GM10248 (cell line): ENCODE results near the gene ABCG2.

ENCODE experiments used
- CTCF ChIA-PET: fragments of 300-600 bp; sonication (Branson Sonifier 250); formaldehyde crosslinking; extraction: SDS; loops from one replicate; lab custom pipeline; 2021; ENCODE audit warnings: antibody characterized with exemption; lab: Yijun Ruan, JAX
- POLR2A ChIA-PET: fragments of 350-650 bp; sonication (Branson Sonifier 250); formaldehyde crosslinking; extraction: SDS; loops from one replicate; lab custom pipeline; 2020; ENCODE audit warnings: antibody characterized with exemption; lab: Yijun Ruan, JAX
- DNase-seq: peaks from one replicate; pipeline ENCODE4 v3.0.0; 2012; ENCODE audit errors: extremely low spot score
- TF ChIP-seq, protein P1 (sequence below): IDR thresholded peaks from 2 replicates; pipeline ENCODE4 v1.5.1; 2012; ENCODE audit warnings: mild to moderate bottlenecking, low read depth; ENCODE audit errors: extremely low read depth, missing control alignments, control extremely low read depth

Gene ABCG2

DNA sequence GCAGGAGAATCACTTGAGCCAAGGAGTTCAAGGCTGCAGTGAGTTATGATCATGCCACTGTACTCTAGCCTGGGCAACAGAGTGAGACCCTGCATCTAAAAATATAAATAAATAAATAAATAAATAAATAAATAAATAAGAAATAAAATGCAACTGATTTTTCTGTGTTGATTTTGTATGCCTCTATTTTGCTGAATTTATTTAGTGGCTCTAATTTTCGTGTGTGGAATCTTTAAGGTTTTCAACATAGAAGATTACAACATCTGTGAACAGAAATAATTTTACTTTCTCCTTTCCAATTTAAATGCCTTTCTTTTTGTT, 30.9 kb upstream of the ABCG2 start:
- ChIA-PET CTCF (interaction anchor here (0.6 to 1.4 kb wide), 3 partner anchors 23 to 799 kb away, joined by 3 to 4 read pairs (median 3); partner anchors contain the start of gene HSD17B11), POLR2A (no interaction called here)
- no peak for DNase-seq
- TF ChIP-seq, protein P1, sequence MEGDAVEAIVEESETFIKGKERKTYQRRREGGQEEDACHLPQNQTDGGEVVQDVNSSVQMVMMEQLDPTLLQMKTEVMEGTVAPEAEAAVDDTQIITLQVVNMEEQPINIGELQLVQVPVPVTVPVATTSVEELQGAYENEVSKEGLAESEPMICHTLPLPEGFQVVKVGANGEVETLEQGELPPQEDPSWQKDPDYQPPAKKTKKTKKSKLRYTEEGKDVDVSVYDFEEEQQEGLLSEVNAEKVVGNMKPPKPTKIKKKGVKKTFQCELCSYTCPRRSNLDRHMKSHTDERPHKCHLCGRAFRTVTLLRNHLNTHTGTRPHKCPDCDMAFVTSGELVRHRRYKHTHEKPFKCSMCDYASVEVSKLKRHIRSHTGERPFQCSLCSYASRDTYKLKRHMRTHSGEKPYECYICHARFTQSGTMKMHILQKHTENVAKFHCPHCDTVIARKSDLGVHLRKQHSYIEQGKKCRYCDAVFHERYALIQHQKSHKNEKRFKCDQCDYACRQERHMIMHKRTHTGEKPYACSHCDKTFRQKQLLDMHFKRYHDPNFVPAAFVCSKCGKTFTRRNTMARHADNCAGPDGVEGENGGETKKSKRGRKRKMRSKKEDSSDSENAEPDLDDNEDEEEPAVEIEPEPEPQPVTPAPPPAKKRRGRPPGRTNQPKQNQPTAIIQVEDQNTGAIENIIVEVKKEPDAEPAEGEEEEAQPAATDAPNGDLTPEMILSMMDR: no peak

- DNase-seq: no peak
- CTCF ChIA-PET: interaction anchor here (0.6 to 1.4 kb wide), 4 partner anchors 23 to 798 kb away, joined by 3 to 4 read pairs (median 3); partner anchors contain the start of gene HSD17B11
- POLR2A ChIA-PET: no interaction called here
- TF ChIP-seq, protein P1: no peak
These were observed 30.4 kb upstream of the ABCG2 start for GRCh38 chr4:88188738-88189417.

GRCh38 chr4:88187766-88188165, 29.3 kb upstream of the ABCG2 start:
- ChIA-PET POLR2A (no interaction called here), CTCF (no interaction called here)
- no peak for DNase-seq
- TF ChIP-seq, protein P1: no peak

DNA sequence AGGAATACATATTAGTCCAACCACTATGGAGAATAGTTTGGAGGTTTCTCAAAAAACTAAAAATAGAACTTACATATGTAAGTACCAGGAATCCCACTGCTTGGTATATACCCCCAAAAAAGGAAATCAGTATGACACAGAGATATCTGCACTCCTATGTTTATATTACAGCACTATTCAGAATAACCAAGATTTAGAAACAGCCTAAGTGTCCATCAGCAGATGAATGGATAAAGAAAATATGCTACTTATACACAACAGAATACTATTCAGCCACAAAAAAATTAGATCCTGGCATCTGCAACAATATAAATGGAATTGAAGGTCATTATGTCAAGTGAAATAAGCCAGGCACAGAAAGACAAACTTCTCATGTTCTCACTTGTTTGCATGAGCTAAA, 27.5 kb upstream of the ABCG2 start:
- ChIA-PET POLR2A (no interaction called here), CTCF (no interaction called here)
- DNase-seq: no peak
- TF ChIP-seq, protein P1: no peak

- TF ChIP-seq, protein P1: no peak
- DNase-seq: no peak
- ChIA-PET CTCF (interaction anchor here (0.9 kb wide), 1 partner anchor 16 kb away, joined by 3 read pairs; no protein-coding TSS in a partner anchor), POLR2A (no interaction called here)
These were observed 20.8 kb upstream of the ABCG2 start for GRCh38 chr4:88179261-88179660.

- TF ChIP-seq, protein P1: no peak
- DNase-seq: no peak
- ChIA-PET POLR2A (no interaction called here), CTCF (interaction anchor here (0.8 kb wide), 1 partner anchor 14 kb away, joined by 3 read pairs; no protein-coding TSS in a partner anchor)
These were observed 20.3 kb upstream of the ABCG2 start for GRCh38 chr4:88178626-88179231.
